ENCODE data around the gene PRKCA.
"Not testable (repeated sequence)": the region's sequence is repeated elsewhere in the genome, so short reads cannot be mapped to it uniquely, and the experiment has no call there.

Gene PRKCA

DNA sequence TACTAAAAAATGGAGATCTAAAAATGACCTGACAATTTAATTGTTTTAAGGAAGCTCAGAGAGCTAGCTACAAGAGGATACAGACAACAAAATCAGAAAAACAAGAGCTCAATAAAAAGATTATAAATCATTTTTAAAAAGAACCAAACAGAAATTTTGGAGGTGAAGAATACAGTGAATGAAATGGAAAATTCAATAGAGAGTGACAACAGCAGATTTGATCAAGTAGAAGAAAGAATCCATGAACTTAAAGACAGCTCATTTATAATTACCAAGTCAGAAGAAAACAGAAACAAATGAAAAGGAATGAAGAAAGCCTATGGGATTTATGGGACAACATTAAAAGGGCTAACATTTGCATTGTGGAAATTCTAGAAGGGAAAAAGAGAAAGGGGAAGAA lies 395.9 kb downstream of the PRKCA start:
- DNase-seq: no peak

DNA sequence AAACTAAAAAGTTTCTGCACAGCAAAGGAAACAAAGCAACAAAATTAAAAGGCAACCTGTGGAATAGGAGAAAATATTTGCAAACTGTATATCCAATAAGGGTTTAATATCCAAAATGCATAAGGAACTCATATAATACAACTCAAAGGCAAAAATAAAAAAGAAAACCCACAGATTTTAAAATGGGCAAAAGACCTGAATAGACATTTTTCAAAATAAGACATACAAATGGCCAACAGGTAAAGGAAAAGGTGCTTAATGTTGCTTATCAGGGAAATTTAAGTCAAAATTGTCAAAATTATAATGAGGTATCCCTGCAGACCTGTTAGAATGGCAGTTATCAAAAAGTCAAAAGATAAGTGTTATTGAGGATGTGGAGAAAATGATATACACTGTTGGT lies 399.0 kb downstream of the PRKCA start:
- DNase-seq: no peak

- no peak for DNase-seq
Observed at GRCh38 chr17:66702106-66702936, 399.9 kb downstream of the PRKCA start.

- no peak for DNase-seq
Observed at GRCh38 chr17:66704858-66705520, 402.6 kb downstream of the PRKCA start.

DNA sequence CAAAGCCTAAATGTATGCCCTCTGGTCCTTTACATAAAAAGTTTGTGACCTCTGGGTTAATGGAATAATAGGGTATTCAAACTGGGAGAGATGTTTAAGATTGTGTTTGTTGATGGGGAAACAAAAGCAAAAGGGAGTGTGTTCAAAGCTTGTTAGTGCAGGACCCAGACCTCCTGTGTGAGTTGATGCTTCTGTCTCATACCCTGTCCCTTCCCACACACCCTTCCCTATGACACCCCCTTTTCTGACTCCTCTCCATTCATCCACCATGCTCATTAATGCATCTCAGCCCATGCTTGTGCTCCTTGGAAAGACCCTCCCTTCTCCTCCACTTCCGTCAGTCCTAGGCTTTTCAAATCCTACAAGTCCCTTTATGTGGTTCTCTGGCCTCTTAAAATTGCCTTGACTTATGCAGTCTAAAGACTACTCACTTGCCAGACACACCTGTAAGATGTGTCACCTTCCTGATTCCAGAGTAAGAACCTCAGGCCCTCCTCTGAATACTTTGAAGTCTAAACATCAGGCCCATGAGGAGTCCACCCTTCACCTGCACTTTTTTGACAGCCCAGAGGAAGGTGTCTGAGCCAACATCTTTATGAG lies 404.5 kb downstream of the PRKCA start:
- DNase-seq: no peak

DNA sequence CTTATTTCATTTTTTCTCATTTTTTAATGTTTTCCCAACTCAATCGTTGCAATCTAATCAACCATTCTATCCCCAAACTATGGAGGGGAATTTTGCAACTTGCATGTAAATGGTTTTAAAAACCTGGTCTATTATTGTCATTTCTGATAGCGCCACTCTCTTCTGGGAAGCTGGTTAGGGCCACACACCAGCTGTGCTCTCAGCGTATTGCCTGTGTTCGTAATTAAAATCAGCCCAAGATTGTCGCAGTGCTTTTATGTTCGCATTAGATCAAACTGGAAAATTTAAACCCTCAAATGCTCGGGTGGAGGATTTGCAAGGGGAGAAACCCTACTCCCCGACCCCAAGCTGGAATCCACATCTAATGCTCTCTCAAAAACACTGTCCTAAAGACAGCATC lies 409.0 kb downstream of the PRKCA start:
- DNase-seq: no peak

DNA sequence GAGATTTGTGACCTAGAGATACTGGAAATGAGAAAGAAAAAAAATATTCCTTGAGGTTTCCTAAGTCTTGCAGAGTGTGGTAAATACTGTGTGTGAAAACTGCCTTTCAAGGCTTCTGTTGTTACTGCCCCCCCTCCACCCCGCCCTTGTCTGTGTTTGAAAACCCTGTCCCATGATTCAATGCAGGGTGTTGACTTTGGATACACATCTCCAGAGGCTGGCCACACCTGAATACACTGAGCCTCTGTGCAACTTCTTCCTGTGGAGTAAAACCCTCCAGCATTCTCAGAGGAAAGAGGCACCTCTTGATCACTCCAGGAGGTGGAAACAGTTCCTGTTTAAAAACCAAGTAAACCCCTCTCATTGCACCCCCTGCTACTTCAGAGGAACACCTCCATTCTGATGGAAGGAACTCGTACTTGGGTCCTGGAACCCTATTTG lies 409.5 kb downstream of the PRKCA start:
- no peak for DNase-seq

DNA sequence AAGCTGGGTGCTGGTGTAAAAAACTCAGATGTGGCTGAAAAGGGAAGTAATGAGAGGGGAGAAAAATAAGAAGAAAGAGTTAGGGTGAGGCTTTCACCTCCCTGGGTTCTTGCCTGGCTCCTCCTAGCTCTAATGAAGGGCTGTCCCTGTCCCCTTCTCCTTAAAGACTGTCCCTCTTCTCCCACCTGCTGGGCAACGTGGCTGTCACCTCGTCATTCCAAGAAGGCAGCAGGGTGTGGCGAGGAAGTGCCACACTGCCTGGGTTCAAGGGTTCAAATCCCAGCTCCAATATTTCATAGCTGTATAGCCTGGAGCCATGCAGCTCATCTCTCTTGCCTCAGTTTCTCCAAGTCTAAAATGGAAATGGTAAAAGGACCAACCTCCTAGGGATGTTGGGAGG lies 410.0 kb downstream of the PRKCA start:
- no peak for DNase-seq

- DNase-seq: not testable (repeated sequence)
Observed at GRCh38 chr17:66713021-66713532, 410.7 kb downstream of the PRKCA start.

DNA sequence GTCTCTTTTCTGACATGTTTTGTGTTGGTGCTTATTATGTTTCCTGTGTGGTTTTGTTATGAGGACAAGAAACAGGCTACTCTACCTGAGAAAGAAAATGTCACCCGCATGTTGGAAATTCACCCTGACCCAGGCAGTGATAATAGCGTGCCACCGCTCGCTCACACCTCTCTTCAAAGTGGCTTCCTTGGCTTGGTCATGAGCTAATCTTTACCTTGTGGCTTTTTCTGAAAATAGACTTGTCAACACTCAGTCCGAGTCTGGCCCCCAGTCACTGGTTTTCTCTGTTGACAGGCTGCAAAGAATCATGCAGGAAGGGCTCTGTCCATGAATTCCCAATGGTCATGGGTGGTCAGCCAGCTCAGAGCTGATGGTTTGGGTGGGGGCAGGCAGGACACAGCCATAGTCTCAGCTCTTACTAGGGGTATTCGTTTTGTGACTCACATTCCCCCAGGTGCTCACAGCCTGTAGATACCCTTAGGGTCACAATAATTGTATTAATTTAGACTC lies 411.2 kb downstream of the PRKCA start:
- DNase-seq: no peak

DNA sequence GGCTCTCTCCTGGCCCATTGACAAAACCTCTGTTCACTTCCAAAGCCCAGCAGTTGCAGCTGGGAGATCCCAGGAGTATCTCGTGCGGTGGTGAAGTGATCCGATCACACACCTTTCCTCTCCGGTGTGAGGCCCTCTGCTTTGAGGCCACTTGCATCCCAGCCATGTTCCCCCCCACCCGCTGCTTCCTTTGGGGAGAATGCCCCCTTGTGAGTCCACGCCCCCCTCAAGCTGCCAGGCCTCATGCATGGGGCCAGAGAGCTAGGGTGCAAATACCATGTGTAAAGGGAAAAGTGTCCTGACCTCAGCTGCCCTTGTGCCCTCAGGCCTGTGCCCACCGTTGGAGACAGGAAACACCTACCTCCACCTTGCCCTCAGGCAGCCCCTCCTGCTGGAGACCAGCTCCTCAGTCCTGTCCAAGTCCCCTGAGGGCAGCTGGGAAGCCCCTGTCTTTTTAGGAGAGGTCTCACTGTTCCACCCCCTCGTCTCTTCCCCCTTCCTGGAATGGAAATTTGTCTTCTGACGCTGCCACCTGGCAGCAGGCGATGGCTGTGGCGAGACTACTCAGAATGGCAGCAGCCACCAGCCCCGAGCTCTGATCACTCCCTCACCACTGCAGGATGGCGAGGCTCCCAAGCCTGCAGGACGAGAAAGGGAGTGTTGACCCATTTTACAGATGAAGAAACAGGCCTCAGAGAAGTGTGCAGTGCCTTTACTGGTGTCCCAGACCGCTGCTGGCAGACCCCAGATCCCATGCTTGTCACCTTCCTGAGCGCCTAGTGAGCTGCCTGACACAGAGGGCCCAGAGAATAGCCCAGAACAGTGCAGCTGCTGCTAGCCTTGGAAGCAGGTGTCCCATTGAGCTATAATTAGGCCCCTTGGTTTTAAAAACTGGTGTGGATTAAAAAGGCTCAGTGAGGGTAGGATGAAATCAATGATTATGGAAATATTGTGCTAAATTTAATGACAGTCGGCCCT lies 411.9 kb downstream of the PRKCA start:
- no peak for DNase-seq

GRCh38 chr17:66715076-66715675 lies 412.8 kb downstream of the PRKCA start:
- DNase-seq: no peak

DNA sequence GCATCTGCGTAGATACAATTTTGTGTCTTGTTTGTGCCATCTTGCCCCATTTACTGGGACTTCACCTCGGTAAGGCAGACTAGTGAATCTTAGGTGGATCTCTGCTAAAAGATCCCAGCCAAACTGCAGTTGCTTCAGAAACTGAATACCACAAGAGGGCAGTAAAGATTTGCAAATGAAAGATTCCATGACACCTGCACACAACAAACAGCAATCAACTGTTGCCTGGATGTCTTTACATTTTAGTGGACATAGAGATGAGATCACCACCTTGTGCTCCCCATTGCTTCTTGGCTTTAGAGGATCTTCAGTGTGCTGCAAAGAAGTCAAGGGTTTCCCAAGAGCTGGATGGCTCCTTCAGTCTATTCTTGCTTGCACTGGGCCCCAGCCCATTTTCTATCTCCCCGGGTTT lies 413.3 kb downstream of the PRKCA start:
- DNase-seq: peak; percentile 41

- DNase-seq: no peak
Observed at GRCh38 chr17:66716236-66717026, 414.0 kb downstream of the PRKCA start.

DNA sequence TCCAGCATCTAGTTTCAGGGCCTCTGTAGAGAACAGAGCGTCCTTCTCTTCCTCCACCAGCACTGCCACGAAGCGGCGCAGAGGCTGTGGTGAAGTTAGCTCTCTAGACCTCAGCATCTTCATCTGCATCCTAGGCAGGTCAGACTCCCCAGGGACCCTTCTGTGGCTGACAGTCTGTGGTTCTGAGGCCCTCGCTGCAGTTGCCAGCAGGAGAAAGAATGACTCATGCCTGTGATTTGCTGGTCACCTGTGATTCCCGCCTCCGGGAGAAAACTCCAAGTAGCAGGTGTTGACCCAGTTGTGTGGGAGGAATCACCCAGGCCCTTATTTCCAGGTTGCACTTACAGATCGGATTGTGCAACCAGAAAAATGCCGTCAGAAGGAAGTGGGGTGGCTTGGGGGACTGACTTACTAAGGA lies 415.2 kb downstream of the PRKCA start:
- no peak for DNase-seq

DNA sequence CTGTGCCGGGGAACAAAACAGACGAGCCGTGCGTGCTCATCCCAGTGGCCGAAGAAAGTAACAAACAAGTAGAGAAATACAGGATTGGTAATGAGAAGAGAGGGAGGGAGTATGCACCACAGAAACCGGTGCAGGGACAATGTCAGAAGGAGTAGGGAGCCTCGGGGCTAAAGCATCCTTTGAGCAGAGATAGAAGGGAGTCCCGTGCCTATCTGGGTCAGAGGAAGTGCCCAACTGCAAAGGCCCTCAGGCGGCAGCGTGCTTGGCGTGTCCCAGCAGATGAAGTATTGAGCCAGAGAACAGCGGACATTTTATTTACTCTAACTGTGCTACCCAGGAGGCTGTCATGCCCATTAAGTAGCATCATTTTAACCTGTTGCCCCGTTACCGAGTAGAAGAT lies 417.6 kb downstream of the PRKCA start:
- DNase-seq: no peak

DNA sequence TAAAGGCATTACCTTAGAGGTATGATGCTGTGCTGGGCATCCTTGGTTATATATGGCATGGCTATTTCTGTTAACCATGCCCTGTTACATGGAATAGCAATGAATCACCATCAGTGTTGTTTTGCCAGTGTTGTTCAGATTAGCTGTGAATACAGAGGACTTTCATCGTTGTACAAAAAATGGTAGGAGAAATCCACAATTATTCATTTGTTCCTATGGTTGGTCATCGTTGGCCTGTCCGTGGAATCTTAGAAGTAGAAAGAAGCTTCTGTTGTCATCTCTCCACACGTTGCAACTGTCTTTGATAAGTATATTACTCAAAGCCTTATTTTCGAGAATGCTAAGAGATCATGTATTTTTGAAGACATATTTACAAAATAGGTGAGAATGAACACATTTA lies 418.2 kb downstream of the PRKCA start:
- no peak for DNase-seq

DNA sequence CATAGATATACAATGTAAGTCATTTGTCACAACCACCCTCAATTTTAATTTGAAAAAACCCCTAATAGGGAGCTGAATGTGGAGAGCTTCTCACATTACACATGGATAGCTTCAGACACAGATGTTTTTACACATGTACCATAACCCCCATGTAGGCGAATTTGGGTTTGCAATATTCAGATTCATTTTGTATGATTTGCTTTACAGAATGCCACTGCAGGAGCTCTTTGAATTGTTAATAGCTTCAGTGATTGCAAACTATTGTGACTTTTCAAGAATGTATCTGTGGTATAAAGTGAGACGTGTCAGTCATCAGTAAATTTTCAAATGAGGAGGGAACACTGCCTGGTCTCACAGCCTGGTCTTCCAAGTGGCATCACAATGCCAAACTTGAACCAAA lies 419.9 kb downstream of the PRKCA start:
- DNase-seq: no peak

DNA sequence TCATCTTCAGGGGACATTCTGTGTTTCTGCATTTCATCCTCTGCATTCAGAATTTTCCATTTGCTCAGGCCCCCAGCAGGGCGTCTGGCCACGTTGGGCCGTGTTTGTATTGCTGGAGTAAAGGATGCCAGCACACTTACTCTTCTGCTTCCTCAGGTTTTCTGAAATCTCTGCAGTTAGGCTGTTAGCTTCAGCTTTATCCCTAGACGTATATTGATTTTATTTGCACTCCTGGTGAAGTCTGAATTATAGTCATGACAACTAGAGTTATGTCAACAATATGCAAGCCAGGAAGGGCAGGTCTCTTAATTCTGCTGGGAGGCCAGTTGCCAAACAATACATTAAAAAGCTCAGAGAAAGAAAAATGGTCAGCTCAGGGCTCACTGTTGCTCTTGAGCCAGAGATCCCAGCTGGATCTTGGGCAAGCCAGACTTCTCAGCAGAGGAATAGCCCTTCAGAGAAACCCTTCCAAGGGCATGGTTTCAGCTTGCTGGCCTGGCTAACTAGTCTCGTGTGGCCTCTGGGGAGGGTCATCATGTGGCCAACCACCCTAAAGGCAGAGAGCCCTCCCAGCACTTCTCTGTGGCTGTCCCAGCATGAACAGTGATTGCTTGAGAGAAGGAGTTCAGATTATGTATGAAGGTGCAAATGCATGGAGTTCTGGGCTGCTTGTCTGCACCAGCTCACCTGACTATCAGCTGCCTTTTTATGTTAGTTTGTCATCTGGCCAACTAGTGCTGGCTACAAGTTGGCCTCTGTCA lies 422.3 kb downstream of the PRKCA start:
- DNase-seq: no peak

GRCh38 chr17:66725438-66725837 lies 423.0 kb downstream of the PRKCA start:
- not testable (repeated sequence) for DNase-seq
